K562 (cell line): ENCODE data around the gene SHLD1. TPM values are rescaled to one million over a fixed set of nuclear protein-coding genes. Genes with fewer than 3 reads are reported as not detected.
"Not testable (repeated sequence)": the region's sequence is repeated elsewhere in the genome, so short reads cannot be mapped to it uniquely, and the experiment has no call there.

Experiments used
- ATAC-seq: fragments of 200-7000 bp; cut with Tn5 transposase; 3 replicates; pipeline ENCODE4 v1.9.1; 2020; ENCODE audit warnings: moderate library complexity
- BruUV-seq: library from RNA; stranded (reverse); fragments of 400-500 nt; replicated peaks from 2 replicates; lab custom pipeline; 2021; lab: Mats Ljungman, UMichigan
- CTCF ChIA-PET: fragments of 300-600 bp; formaldehyde crosslinking; extraction: SDS; loops from one replicate; lab custom pipeline; 2021; ENCODE audit warnings: low intra/inter-chr PET ratio; lab: Yijun Ruan, JAX
- POLR2A ChIA-PET: fragments of 300-600, 350-650 bp; sonication (Branson Sonifier 250); formaldehyde crosslinking; extraction: SDS; loops from one replicate; lab custom pipeline; 2021; ENCODE audit warnings: antibody characterized with exemption, inconsistent platforms; lab: Yijun Ruan, JAX
- DNase-seq, 4 experiments: peaks; one replicate each; pipeline versions ENCODE4 v3.0.0 to v3.0.0-alpha.2; 2011 to 2018; ENCODE audit warnings: low spot score in 3 of 4, mixed read lengths in 3 of 4; ENCODE audit errors: extremely low read depth in 1 of 4
- FAIRE-seq: peaks from 2 replicates; lab custom pipeline; 2011; peaks lifted over from hg19 to GRCh38; lab: Jason Lieb, UNC
- H2AFZ ChIP-seq: 2 replicates; pipeline ENCODE4 v1.6.0; 2011; ENCODE audit warnings: low read depth, low read length, control low read depth, inconsistent platforms
- H3K27ac ChIP-seq: fragments of 200-600 bp; 3 replicates; pipeline ENCODE4 v1.8.0; 2011; ENCODE audit warnings: low read depth, mild to moderate bottlenecking, control low read depth, inconsistent platforms, low read length, moderate library complexity, mixed read lengths; ENCODE audit errors: extremely low read depth
- H3K27me3 ChIP-seq, 2 experiments: fragments of 300-600 bp in 1 of 2; 2 replicates in 1 of 2; 3 replicates in 1 of 2; pipeline versions ENCODE4 v1.6.0 to v1.8.0; 2011; ENCODE audit warnings: inconsistent platforms in 2 of 2, low read length in 2 of 2, mild to moderate bottlenecking in 1 of 2, mixed read lengths in 1 of 2, moderate library complexity in 1 of 2; ENCODE audit not compliant: control insufficient read depth in 2 of 2, insufficient read depth in 2 of 2
- H3K36me3 ChIP-seq: fragments of 300-600 bp; 3 replicates; pipeline ENCODE4 v1.8.0; 2011; ENCODE audit warnings: mild to moderate bottlenecking, low read length, inconsistent platforms; ENCODE audit not compliant: control insufficient read depth, insufficient read depth
- H3K4me1 ChIP-seq, 2 experiments: fragments of 200-600 bp in 1 of 2; replicated peaks in 1 of 2; 2 replicates in 1 of 2; 3 replicates in 1 of 2; pipeline versions ENCODE4 v1.5.1 to v1.8.0; 2011; ENCODE audit warnings: inconsistent platforms in 2 of 2, low read length in 2 of 2, mild to moderate bottlenecking in 1 of 2, mixed read lengths in 1 of 2, moderate library complexity in 1 of 2; ENCODE audit not compliant: control insufficient read depth in 2 of 2, insufficient read depth in 2 of 2
- H3K4me2 ChIP-seq: 2 replicates; pipeline ENCODE4 v1.6.1; 2011; ENCODE audit warnings: low read length, control low read depth, inconsistent platforms, mixed read lengths; ENCODE audit not compliant: insufficient read depth
- H3K4me3 ChIP-seq: fragments of 200-600 bp; sonication (generic), shearing (Covaris generic); 2 replicates; pipeline ENCODE4 v1.5.1; 2016; ENCODE audit warnings: control low read depth, inconsistent platforms
- H3K79me2 ChIP-seq: fragments of 200-600 bp; 3 replicates; pipeline ENCODE4 v1.8.0; 2011; ENCODE audit warnings: low read length, inconsistent platforms; ENCODE audit not compliant: control insufficient read depth, insufficient read depth
- H3K9ac ChIP-seq, 2 experiments: 2 replicates each; pipeline versions ENCODE4 v1.6.0 to v1.6.1; 2011; ENCODE audit warnings: low read depth in 2 of 2, low read length in 2 of 2, control low read depth in 1 of 2, inconsistent platforms in 1 of 2, mild to moderate bottlenecking in 1 of 2, mixed read lengths in 1 of 2; ENCODE audit not compliant: insufficient read depth in 1 of 2
- H3K9me1 ChIP-seq: one replicate; pipeline ENCODE4 v1.6.0; 2011; ENCODE audit warnings: inconsistent platforms, mild to moderate bottlenecking, low read length, moderate library complexity; ENCODE audit not compliant: control insufficient read depth, insufficient read depth
- H3K9me3 ChIP-seq: replicated peaks from 2 replicates; pipeline ENCODE4 v1.5.1; 2011; ENCODE audit warnings: low read depth, low read length, inconsistent platforms; ENCODE audit not compliant: control insufficient read depth, insufficient read depth
- H4K20me1 ChIP-seq: replicated peaks from 2 replicates; pipeline ENCODE4 v1.6.1; 2011; ENCODE audit warnings: low read length, inconsistent platforms, mixed read lengths; ENCODE audit not compliant: control insufficient read depth, insufficient read depth
- CEBPZ ChIP-seq: fragments of 150-350 bp; IDR thresholded peaks from 2 replicates; pipeline ENCODE4 v1.6.1; 2014; ENCODE audit warnings: low read depth, mild to moderate bottlenecking, low read length, borderline replicate concordance
- RBM39 ChIP-seq: fragments of 200-400 bp; formaldehyde crosslinking; optimal IDR thresholded peaks from 2 replicates; pipeline ENCODE3; 2018; ENCODE audit warnings: low read depth, low read length
- ZNF239 ChIP-seq: fragments of 250-450 bp; sonication (Bioruptor Pico); IDR thresholded peaks from 2 replicates; pipeline ENCODE4 v1.4.0; 2020; ENCODE audit warnings: mild to moderate bottlenecking
- WGBS: fragments of 100-300 bp; shearing (Covaris generic); methylation state at CpG from one replicate; pipeline ENCODE4 v1.1.6; 2016; ENCODE audit warnings: low coverage, mixed read lengths; ENCODE audit not compliant: insufficient coverage; ENCODE audit errors: missing lambda C conversion rate; 5-methylcytosine and 5-hydroxymethylcytosine counted together
- in situ Hi-C: fragments of 300-500 bp; cut with MboI; formaldehyde crosslinking; loops from 4 replicates; pipeline ENCODE4 v1.15.0; 2018; ENCODE audit warnings: inconsistent platforms, mixed read lengths
- intact Hi-C: fragments of 100-400 bp; cut with micrococcal nuclease; formaldehyde crosslinking; loops from 2 replicates; pipeline ENCODE4 v1.14.2; 2022
- polyA plus RNA-seq, 8 experiments: library from polyadenylated mRNA; depleted of rRNA in 4 of 8; stranded (reverse) in 5 of 8; unstranded in 3 of 8; fragments of >200 nt; fragmentation: Nextera tagmentation in 2 of 8; fragmentation: Illumina TruSeq in 1 of 8; extraction: Ambion mirVana in 2 of 8; extraction: Trizol in 1 of 8; gene quantifications; 2 replicates each; pipeline versions ENCODE4 v1.2.1 to v1.2.3, GENCODE V29; 2011 to 2014; ENCODE audit warnings: inconsistent platforms in 1 of 8, missing spikeins in 1 of 8
- total RNA-seq, 7 experiments: library from RNA; depleted of rRNA in 6 of 7; stranded (reverse); fragments of >200 nt in 6 of 7; fragmentation: Illumina TruSeq in 2 of 7; extraction: Trizol in 2 of 7; gene quantifications; 2 replicates each; pipeline versions ENCODE4 v1.2.1 to v1.2.3, GENCODE V29; 2011 to 2021; ENCODE audit warnings: low replicate concordance in 1 of 7

SHLD1 gene
- total and polyA plus RNA-seq, 9 of the 15 experiments (the other 6 are each of a cell fraction or from before 2014, with no cell fraction given), result 3.7 to 21.6 (median 8.2) TPM

- TF ChIP-seq ZNF239 (CRISPR knock-in tag) (no peak), RBM39 (no peak), CEBPZ (no peak)
Measured at GRCh38 chr20:5722927-5723326, 27.3 kb upstream of the SHLD1 start (continued).

- H3K36me3 ChIP-seq, CTCF ChIA-PET, in situ Hi-C loops, intact Hi-C loops, H3K27me3 ChIP-seq, H3K9me1 ChIP-seq, H3K9ac ChIP-seq, BruUV-seq, H3K9me3 ChIP-seq, H3K79me2 ChIP-seq, H3K4me2 ChIP-seq, DNase-seq, H3K27ac ChIP-seq, H3K4me3 ChIP-seq, H4K20me1 ChIP-seq, FAIRE-seq, H3K4me1 ChIP-seq, ATAC-seq, H2AFZ ChIP-seq: not testable (repeated sequence)
- WGBS, result 60% methylated on average over 2 of the region's 3 CpGs
- POLR2A ChIA-PET, result interaction anchor here (0.6 kb wide), 1 partner anchor 1846 kb away, joined by 3 read pairs; no protein-coding TSS in a partner anchor
Measured at GRCh38 chr20:5725183-5725463, 25.1 kb upstream of the SHLD1 start.
